Stimulated activated CD4-positive, alpha-beta T cell treated with anti-CD3 and anti-CD28 coated beads, Interleukin-15, amount 100 ng/mL, for 24 hours (primary cell): ENCODE results near the gene TMEM161A.
"Not testable (repeated sequence)": the region's sequence is repeated elsewhere in the genome, so short reads cannot be mapped to it uniquely, and the experiment has no call there.

Experiments used
- DNase-seq: peaks from one replicate; pipeline ENCODE4 v3.0.0-alpha.2; 2020

The TMEM161A gene

DNA sequence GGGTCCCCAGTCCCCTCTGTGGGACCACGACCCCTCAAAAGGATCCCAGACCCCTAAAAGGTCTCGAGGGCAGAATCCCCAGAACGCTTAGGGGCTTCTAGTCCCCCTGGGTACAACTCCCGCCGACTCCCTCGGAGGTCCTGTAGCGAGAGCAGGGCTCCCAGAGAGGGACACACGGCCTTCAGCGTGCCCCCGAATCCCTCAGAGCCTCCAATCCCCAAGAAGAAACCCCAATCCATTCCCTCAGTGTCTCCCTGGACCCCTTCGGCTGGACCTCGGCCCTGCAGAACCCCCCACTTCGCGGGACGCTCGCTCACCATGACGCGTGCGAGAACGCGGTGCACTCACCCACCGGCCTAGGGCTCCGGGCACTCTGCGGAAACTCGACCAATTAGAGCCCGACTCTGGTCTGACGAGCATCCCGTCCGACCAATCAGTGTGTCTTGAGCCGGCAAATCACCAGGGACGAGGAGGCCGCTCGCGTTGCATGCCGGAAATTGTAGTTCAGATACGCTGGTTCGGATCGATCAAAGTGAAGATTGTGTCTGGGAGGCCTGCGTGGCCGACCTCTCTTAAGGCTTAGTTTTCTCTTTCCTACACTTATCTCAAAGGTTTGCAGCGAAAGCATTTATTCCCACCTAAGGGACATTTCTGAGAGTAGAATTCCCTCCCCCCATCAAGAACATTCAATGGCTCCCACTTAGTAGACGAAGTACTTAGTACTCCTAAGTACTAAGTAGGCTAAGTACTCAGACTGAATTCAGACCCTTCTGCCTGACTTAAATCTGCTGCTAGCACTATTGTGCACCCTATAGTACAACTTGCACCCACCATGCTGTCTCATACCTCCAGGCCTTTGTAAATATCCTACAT is at the start of gene TMEM161A:
TSS of gene TMEM161A (minus strand) at position 370 of the 873 bp plus-strand sequence. CDS start at position 320, 50 bp downstream.
- peak; percentile 98 for DNase-seq

DNA sequence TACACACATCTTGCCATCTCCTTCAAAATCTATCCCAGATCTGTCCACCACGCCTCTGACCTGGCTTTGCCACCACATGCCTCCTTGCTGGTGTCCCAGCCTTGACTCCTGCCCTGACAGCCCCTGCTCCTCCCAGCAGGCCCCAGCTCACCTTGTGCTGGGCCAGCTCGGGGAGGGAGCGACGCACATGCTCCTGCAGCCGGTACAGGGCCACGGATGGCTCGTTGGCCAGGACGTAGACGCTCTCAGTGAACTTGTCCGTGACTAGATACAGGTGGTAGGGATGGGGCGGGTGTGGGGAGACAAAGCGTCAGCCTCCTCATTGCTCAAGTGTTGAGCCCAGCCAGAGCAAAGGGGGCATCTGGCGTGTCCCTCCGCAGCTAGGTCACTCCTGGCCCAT is 48.5 kb upstream of the TMEM161A start:
- no peak for DNase-seq

- DNase-seq, result peak; percentile 67
Observed at GRCh38 chr19:19185853-19186740, 47.8 kb upstream of the TMEM161A start.

GRCh38 chr19:19181488-19181998 is 43.3 kb upstream of the TMEM161A start:
- DNase-seq, result no peak

GRCh38 chr19:19179548-19180441 is 41.5 kb upstream of the TMEM161A start:
- DNase-seq, result no peak

- DNase-seq, result no peak
Observed at GRCh38 chr19:19176950-19177349, 38.7 kb upstream of the TMEM161A start.

- DNase-seq, result not testable (repeated sequence)
Observed at GRCh38 chr19:19173243-19173642, 35.0 kb upstream of the TMEM161A start.

DNA sequence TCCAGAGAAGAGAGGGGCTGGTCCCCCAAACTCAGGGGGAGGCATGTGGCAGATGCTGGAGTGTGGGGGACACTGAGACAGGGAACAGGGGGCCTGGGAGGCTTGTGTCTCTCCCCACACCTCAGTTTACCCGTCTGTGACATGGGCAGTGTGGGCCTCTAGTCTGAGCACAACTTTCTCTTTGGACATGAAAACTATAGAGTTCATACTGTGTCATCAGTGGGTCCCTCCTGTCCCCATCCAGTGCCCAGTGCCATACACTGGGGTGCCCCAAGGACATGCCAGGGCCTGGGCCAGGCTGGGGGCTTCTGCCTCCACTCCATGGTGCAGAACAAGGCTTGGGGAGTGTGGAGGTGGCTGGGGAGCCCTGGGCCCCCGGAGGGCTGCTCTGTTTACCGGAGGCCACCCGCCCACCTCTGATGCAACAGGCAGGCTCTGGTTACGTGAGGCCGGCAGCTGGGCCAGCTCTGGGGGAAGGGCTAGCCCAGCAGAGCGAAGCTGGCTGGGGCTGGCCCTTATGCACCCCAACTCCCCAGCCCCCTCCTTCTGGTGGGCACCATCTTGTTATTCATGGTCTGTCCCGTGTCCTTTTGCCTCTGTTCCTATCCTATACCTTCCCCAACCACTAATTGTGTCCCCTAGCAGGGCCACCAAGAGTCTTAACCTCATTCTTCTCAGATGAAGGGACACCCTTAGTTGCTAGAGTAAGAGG is 33.7 kb upstream of the TMEM161A start:
- DNase-seq, result no peak

- DNase-seq, result no peak
Observed at GRCh38 chr19:19170873-19171672, 32.8 kb upstream of the TMEM161A start.

GRCh38 chr19:19170053-19170872 is 32.0 kb upstream of the TMEM161A start, which contains the start of gene MEF2B:
MEF2B (minus strand) TSS chr19:19170263; CDS start chr19:19150735, 19,528 bp downstream.
- peak; percentile 89 for DNase-seq

DNA sequence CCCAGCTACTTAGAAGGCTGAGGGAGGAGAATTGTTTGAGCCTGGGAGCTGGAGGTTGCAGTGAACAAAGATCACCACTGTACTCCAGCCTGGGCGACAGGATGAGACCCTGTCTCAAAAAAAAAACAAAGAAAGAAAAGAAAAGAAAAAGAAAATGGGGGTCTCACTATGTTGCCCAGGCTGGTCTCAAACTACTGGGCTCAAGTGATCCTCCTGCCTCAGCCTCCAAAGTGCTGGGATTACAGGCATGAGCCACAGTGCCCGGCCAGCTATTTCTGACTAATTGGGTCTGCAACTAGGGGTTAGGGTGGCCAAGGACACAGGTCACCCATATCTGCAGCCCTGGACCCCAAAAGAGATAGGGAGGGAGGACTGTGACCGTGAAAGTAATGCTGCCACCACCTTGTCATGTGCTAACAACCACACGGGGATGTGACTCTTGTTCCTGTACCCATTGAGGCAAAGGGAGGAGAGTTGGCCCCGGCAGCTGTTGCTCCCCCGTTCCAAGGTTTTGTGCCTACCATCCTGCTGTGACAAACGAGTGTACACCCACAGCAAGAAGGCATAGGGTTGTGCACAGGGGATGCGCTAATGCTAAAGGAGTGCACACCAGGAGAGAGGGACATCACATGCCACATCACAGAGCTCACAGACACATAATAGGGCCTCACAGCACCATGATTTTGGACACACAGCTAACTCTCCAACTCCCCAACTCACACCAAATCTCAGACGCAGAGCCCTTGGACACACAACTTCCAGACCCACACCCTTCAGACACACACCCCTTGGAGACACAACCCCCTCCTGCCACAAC is 31.2 kb upstream of the TMEM161A start:
- DNase-seq, result no peak

DNA sequence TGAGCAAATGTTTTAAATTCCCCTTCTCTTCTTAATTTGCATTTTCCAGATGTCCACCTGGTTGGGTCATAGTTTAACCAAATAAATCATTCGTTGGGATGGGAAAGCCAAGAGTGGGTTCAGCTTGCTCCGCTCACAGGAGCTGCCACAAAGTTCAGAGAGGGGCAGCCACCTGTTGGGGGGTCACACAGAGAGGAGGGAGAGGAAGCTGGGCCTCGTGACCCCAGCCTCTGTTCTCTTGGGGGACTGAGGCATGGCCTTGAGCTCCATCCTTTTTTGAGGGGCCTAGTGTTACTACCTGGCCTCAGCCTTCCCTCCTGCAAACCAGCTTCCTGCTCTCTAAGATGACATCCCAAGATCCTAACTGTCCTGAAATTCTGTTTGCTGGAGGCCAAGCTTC is 29.3 kb upstream of the TMEM161A start:
- no peak for DNase-seq

DNA sequence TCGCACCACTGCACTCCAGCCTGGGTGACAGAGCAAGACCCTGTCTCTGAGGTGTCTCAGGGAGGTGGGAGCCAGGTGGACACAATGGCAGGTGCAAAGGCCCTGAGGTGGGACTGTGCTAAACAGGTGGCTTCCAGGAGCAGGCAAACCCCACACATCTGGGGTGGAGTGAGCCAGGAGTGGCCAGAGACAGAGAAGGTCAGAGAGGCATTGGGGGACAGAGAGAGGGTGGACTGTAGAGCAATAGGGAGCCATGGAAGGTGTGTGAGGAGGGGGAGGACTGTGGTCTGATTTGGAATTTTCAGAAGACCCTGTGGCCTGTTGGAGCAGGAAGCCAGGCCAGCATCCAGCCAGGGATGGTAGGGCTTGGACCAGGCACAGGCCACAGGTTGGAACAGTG is 27.1 kb upstream of the TMEM161A start:
- no peak for DNase-seq

DNA sequence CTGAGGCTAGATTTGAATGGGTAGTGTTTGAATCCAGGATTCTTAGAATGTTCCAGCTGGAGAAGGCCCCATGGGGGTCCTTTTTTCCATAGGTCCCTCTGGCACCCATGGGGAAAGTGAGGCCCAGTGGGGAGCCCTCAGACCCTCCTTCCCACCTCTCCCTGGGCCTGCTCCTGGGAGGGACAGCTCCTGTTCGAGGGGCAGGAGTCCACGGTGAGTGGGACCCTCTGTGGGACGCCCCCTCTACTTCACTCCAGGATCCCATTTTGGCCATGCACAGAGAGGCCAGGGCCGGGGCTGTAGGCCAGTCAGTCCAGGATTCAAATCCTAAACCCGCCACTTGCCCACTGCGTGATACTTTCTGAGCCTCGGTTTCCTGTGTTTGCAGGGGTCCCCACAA is 24.2 kb upstream of the TMEM161A start:
- no peak for DNase-seq

- no peak for DNase-seq
Observed at GRCh38 chr19:19160461-19161035, 22.3 kb upstream of the TMEM161A start.

GRCh38 chr19:19159534-19159933 is 21.3 kb upstream of the TMEM161A start:
- DNase-seq, result no peak

DNA sequence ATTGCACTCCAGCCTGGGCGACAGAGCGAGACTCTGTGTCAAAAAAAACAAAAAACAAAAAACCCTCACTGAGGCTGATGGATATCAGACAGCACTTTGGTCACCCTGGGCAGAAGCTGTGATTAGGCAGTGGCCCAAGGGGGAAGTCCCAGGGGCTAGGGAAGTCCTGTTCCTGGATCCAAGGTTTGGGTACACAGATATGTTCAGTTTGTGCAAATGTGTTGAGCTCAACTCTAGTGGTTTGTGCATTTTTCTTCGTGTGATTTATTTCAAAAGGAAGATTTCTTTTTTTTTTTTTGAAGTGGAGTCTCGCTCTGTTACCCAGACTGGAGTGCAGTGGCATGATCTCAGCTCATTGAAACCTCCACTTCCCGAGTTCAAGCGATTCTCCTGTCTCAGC is 19.5 kb upstream of the TMEM161A start:
- no peak for DNase-seq

- no peak for DNase-seq
Observed at GRCh38 chr19:19155495-19156219, 17.4 kb upstream of the TMEM161A start.
